LHCN-M2 (cell line): ENCODE results near the gene U2AF2. TPM values are rescaled to one million over a fixed set of nuclear protein-coding genes. Genes with fewer than 3 reads are reported as not detected.
A peak's percentile ranks its signal among the peaks of the same experiment; 100 is the strongest.

Experiments used
- DNase-seq: peaks from one replicate; pipeline ENCODE4 v3.0.0-alpha.2; 2012; ENCODE audit warnings: low read depth
- total RNA-seq: library from RNA; depleted of rRNA; stranded (reverse); fragments of >200 nt; gene quantifications from 2 replicates; pipeline ENCODE4 v1.2.3, GENCODE V29; 2014

U2AF2 gene
- total RNA-seq, 1 experiment from 2014 or later: 174 TPM

GRCh38 chr19:55643003-55643886 is 11.6 kb upstream of the U2AF2 start, which contains the start of gene ZNF581:
Gene ZNF581, plus strand, starts transcription at chr19:55643649. Its CDS starts 923 bp downstream, at chr19:55644572.
- peak; percentile 68 for DNase-seq

GRCh38 chr19:55643887-55644176 is 11.0 kb upstream of the U2AF2 start:
- DNase-seq: no peak

- no peak for DNase-seq
Measured at GRCh38 chr19:55644191-55644833, 10.5 kb upstream of the U2AF2 start.

GRCh38 chr19:55644842-55645511 is 9.9 kb upstream of the U2AF2 start:
- no peak for DNase-seq

GRCh38 chr19:55645512-55645881 is 9.3 kb upstream of the U2AF2 start:
- DNase-seq: no peak

GRCh38 chr19:55646889-55647731 is 7.7 kb upstream of the U2AF2 start:
- no peak for DNase-seq

- peak; percentile 57 for DNase-seq
Measured at GRCh38 chr19:55647732-55648584, 6.9 kb upstream of the U2AF2 start, which contains the start of gene CCDC106. Gene CCDC106, plus strand, starts transcription at chr19:55648212. Its CDS starts 835 bp downstream, at chr19:55649047.

- no peak for DNase-seq
Measured at GRCh38 chr19:55648585-55649267, 6.1 kb upstream of the U2AF2 start.

- no peak for DNase-seq
Measured at GRCh38 chr19:55649268-55650125, 5.3 kb upstream of the U2AF2 start.

GRCh38 chr19:55650126-55650557 is 4.7 kb upstream of the U2AF2 start:
- no peak for DNase-seq

- no peak for DNase-seq
Measured at GRCh38 chr19:55650602-55651230, 4.1 kb upstream of the U2AF2 start.

- DNase-seq: no peak
Measured at GRCh38 chr19:55651236-55651635, 3.6 kb upstream of the U2AF2 start.

GRCh38 chr19:55652311-55653128 is 2.3 kb upstream of the U2AF2 start:
- DNase-seq: no peak

- DNase-seq: peak; percentile 98
Measured at GRCh38 chr19:55653651-55654322, 1.0 kb upstream of the U2AF2 start.

- peak; percentile 98 for DNase-seq
Measured at GRCh38 chr19:55654323-55654867, 440 bp upstream of the U2AF2 start.

- no peak for DNase-seq
Measured at GRCh38 chr19:55655648-55656040, 809 bp downstream of the U2AF2 start.

- DNase-seq: no peak
Measured at GRCh38 chr19:55656552-55656951, 1.7 kb downstream of the U2AF2 start.
